GM12878 (cell line): ENCODE results near the gene TRH. TPM values are rescaled to one million over a fixed set of nuclear protein-coding genes. Genes with fewer than 3 reads are reported as not detected.

Experiments
- ATAC-seq: fragments of 200-7000 bp; cut with Tn5 transposase; 3 replicates; pipeline ENCODE4 v1.9.1; 2020; ENCODE audit warnings: mild to moderate bottlenecking, moderate library complexity
- BruUV-seq: library from RNA; stranded (reverse); fragments of 400-500 nt; replicated peaks from 2 replicates; lab custom pipeline; 2021; lab: Mats Ljungman, UMichigan
- CTCF ChIA-PET: fragments of 300-600 bp; sonication (Branson Sonifier 250); formaldehyde crosslinking; extraction: SDS; loops from one replicate; lab custom pipeline; 2021; ENCODE audit warnings: inconsistent platforms; lab: Yijun Ruan, JAX
- POLR2A ChIA-PET: fragments of 350-600 bp; formaldehyde crosslinking; extraction: SDS; loops from one replicate; lab custom pipeline; 2021; ENCODE audit warnings: inconsistent platforms; lab: Charles Lee
- RAD21 ChIA-PET: fragments of 300-600 bp; sonication (Branson Sonifier 250); formaldehyde crosslinking; loops from one replicate; lab custom pipeline; 2023; ENCODE audit warnings: antibody characterized with exemption; ENCODE audit not compliant: unreplicated experiment; lab: Charles Lee
- SMC1A ChIA-PET: fragments of 300-600 bp; sonication (Branson Sonifier 250); formaldehyde crosslinking; loops from one replicate; lab custom pipeline; 2023; ENCODE audit not compliant: unreplicated experiment, uncharacterized antibody; lab: Charles Lee
- DNase-seq: peaks from one replicate; pipeline ENCODE4 v3.0.0-alpha.2; 2011; ENCODE audit warnings: low read depth, low spot score
- FAIRE-seq: peaks from 3 replicates; lab custom pipeline; 2011; peaks lifted over from hg19 to GRCh38; lab: Jason Lieb, UNC
- H2AFZ ChIP-seq: 2 replicates; pipeline ENCODE4 v1.6.0; 2011; ENCODE audit warnings: low read depth, low read length, control low read depth; ENCODE audit not compliant: control insufficient read depth
- H3K27ac ChIP-seq: 2 replicates; pipeline ENCODE4 v1.5.1; 2011; ENCODE audit warnings: control low read depth; ENCODE audit not compliant: control insufficient read depth, insufficient read depth
- H3K27me3 ChIP-seq, 2 experiments: replicated peaks in 1 of 2; 2 replicates each; pipeline versions ENCODE4 v1.6.0 to v1.6.1; 2011; ENCODE audit warnings: low read length in 1 of 2; ENCODE audit not compliant: control insufficient read depth in 2 of 2, insufficient read depth in 2 of 2
- H3K36me3 ChIP-seq, 2 experiments: 2 replicates each; pipeline ENCODE4 v1.5.1; 2011; ENCODE audit warnings: low read length in 1 of 2; ENCODE audit not compliant: control insufficient read depth in 2 of 2, insufficient read depth in 2 of 2
- H3K4me1 ChIP-seq: 2 replicates; pipeline ENCODE4 v1.6.1; 2011; ENCODE audit warnings: mild to moderate bottlenecking, low read length, moderate library complexity, mixed read lengths; ENCODE audit not compliant: control insufficient read depth, insufficient read depth
- H3K4me2 ChIP-seq: 2 replicates; pipeline ENCODE4 v1.6.0; 2011; ENCODE audit warnings: control low read depth; ENCODE audit not compliant: control insufficient read depth, insufficient read depth
- H3K4me3 ChIP-seq: fragments of 200-600 bp; sonication (generic); 2 replicates; pipeline ENCODE4 v1.5.1; 2016
- H3K79me2 ChIP-seq: 2 replicates; pipeline ENCODE4 v1.6.0; 2011; ENCODE audit warnings: low read length; ENCODE audit not compliant: control insufficient read depth, insufficient read depth
- H3K9ac ChIP-seq: 2 replicates; pipeline ENCODE4 v1.8.0; 2011; ENCODE audit warnings: low read length, control low read depth, mixed read lengths; ENCODE audit not compliant: control insufficient read depth, insufficient read depth
- H3K9me3 ChIP-seq: replicated peaks from 3 replicates; pipeline ENCODE4 v1.5.1; 2011; ENCODE audit warnings: mild to moderate bottlenecking, low read length; ENCODE audit not compliant: control insufficient read depth, insufficient read depth
- H4K20me1 ChIP-seq: 2 replicates; pipeline ENCODE4 v1.6.0; 2011; ENCODE audit not compliant: control insufficient read depth, insufficient read depth
- CBFB ChIP-seq: IDR thresholded peaks from 2 replicates; pipeline ENCODE4 v1.6.1; 2016; ENCODE audit warnings: antibody characterized with exemption, low read depth
- ETV6 ChIP-seq, 2 experiments: fragments of 450-650 bp in 1 of 2; IDR thresholded peaks in 1 of 2; conservative IDR thresholded peaks in 1 of 2; 2 replicates each; pipeline ENCODE4 v1.6.1; 2014; ENCODE audit warnings: antibody characterized with exemption in 1 of 2, borderline replicate concordance in 1 of 2, low read depth in 1 of 2, mild to moderate bottlenecking in 1 of 2, moderate library complexity in 1 of 2
- JUND ChIP-seq: IDR thresholded peaks from 2 replicates; pipeline ENCODE4 v1.6.1; 2012; ENCODE audit warnings: low read depth, mild to moderate bottlenecking, low read length, improper control_type of control experiment, moderate library complexity
- WGBS: methylation state at CpG from one replicate; pipeline ENCODE4 v1.1.6; 2016; ENCODE audit warnings: low lambda C conversion rate; ENCODE audit not compliant: insufficient replicate concordance, insufficient coverage; ENCODE audit errors: missing lambda C conversion rate; 5-methylcytosine and 5-hydroxymethylcytosine counted together
- in situ Hi-C: fragments of 300-500 bp; cut with MboI; formaldehyde crosslinking; loops from 9 replicates; pipeline ENCODE4 v1.14.3; 2018; ENCODE audit warnings: mixed read lengths
- intact Hi-C: fragments of 100-400 bp; cut with micrococcal nuclease; formaldehyde crosslinking; loops from one replicate; pipeline ENCODE4 v1.14.2; 2022; ENCODE audit not compliant: unreplicated experiment
- polyA plus RNA-seq, 11 experiments: library from polyadenylated mRNA; depleted of rRNA in 4 of 11; unstranded in 6 of 11; stranded (reverse) in 5 of 11; fragments of >200 nt; fragmentation: Nextera tagmentation in 4 of 11; fragmentation: Illumina TruSeq in 1 of 11; extraction: Ambion mirVana in 4 of 11; extraction: Trizol in 1 of 11; gene quantifications; 1 replicate in 1 of 11; 2 replicates in 10 of 11; pipeline versions ENCODE4 v1.2.1 to v1.2.3, GENCODE V29; 2011 to 2016; ENCODE audit warnings: inconsistent platforms in 2 of 11, missing spikeins in 2 of 11, low read depth in 1 of 11
- total RNA-seq, 4 experiments: library from RNA; depleted of rRNA in 3 of 4; stranded (reverse); fragments of >200 nt in 3 of 4; fragmentation: Illumina TruSeq in 1 of 4; extraction: Trizol in 1 of 4; gene quantifications; 2 replicates each; pipeline versions ENCODE4 v1.2.1 to v1.2.3, GENCODE V29; 2013 to 2021
- TF ChIP-seq, protein P1 (sequence below): IDR thresholded peaks from 2 replicates; pipeline ENCODE4 v1.6.1; 2012; ENCODE audit warnings: low read depth, low read length, improper control_type of control experiment
- TF ChIP-seq, protein P2 (sequence below): IDR thresholded peaks from 2 replicates; pipeline ENCODE4 v1.6.1; 2012; ENCODE audit warnings: improper control_type of control experiment, low read depth, low read length; ENCODE audit not compliant: insufficient replicate concordance
- TF ChIP-seq, protein P3 (sequence below), 3 experiments: IDR thresholded peaks in 2 of 3; conservative IDR thresholded peaks in 1 of 3; 2 replicates each; pipeline ENCODE4 v1.5.1; 2011; ENCODE audit warnings: low read depth in 3 of 3, low read length in 3 of 3, mild to moderate bottlenecking in 3 of 3, control low read depth in 2 of 3, moderate library complexity in 2 of 3, inconsistent platforms in 1 of 3, mixed read lengths in 1 of 3; ENCODE audit not compliant: control insufficient read depth in 2 of 3, insufficient read depth in 1 of 3; ENCODE audit errors: extremely low read depth in 1 of 3

TRH gene
- total and polyA plus RNA-seq, 10 of the 15 experiments (the other 5 are each of a cell fraction or from before 2014, with no cell fraction given) = not detected

DNA sequence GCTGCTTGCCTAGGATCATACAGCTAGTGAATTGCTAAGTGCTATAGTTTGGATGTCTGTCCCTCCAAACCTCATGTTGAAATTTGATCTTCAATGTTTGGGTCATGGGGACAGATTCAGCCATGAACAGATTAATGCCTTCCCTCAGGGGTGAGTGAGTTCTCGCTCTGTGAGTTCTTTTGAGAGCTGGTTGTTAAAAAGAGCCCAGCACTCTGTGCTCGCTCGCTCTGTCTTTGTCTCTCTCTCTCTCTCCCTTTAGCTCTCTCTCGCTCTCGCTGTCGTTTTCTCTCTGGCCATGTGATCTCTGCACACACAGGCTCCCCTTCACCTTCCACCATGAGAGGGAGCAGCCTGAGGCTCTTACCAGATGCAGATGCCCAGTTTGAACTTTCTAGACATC is 14.9 kb downstream of the TRH start (continued):
- TF ChIP-seq, protein P1, sequence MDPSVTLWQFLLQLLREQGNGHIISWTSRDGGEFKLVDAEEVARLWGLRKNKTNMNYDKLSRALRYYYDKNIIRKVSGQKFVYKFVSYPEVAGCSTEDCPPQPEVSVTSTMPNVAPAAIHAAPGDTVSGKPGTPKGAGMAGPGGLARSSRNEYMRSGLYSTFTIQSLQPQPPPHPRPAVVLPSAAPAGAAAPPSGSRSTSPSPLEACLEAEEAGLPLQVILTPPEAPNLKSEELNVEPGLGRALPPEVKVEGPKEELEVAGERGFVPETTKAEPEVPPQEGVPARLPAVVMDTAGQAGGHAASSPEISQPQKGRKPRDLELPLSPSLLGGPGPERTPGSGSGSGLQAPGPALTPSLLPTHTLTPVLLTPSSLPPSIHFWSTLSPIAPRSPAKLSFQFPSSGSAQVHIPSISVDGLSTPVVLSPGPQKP = no peak
- no peak for TF ChIP-seq JUND
- no peak for TF ChIP-seq CBFB

DNA sequence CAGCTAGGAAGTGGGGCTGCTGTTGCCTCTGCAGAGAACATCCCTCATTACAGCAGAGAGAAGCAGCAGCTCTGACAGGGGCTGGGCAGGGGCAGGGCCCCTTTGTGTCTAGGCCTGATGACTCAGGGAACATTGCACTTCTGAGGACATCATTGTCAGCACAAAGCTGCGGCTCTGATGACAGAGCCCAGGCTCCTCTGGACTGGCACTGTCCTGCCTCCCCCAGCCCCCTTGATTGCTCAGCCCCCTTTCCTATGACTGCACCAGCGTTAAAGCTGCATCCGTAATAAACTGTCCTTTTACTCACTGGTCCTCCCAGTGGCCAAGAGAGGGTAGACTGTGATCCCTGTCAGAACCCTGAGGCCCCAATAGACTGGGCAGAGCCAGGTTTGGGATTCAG is 18.3 kb downstream of the TRH start:
- BruUV-seq = no TSS peak
- intact Hi-C loops (loop anchor here (5.0 kb wide), 1 partner anchor 50 kb away; no protein-coding TSS in a partner anchor), in situ Hi-C loops (no loop called here)
- H3K4me1 ChIP-seq = no peaks in the 10 kb centered on the region
- SMC1A ChIA-PET = no interaction called here
- no peak overlapping the region for H2AFZ ChIP-seq
- FAIRE-seq (no peak), ATAC-seq (peak; percentile 65), DNase-seq (no peak)
- WGBS = 16% methylated on average over 3 of the region's 3 CpGs
- CTCF ChIA-PET = interaction anchor here (0.6 to 1.0 kb wide), 2 partner anchors 51 to 1375 kb away, joined by 3 to 4 read pairs; no protein-coding TSS in a partner anchor
- no peak overlapping the region for H3K9ac ChIP-seq
- H3K27ac ChIP-seq = no peak overlapping the region
- POLR2A ChIA-PET = no interaction called here
- TF ChIP-seq, protein P2, sequence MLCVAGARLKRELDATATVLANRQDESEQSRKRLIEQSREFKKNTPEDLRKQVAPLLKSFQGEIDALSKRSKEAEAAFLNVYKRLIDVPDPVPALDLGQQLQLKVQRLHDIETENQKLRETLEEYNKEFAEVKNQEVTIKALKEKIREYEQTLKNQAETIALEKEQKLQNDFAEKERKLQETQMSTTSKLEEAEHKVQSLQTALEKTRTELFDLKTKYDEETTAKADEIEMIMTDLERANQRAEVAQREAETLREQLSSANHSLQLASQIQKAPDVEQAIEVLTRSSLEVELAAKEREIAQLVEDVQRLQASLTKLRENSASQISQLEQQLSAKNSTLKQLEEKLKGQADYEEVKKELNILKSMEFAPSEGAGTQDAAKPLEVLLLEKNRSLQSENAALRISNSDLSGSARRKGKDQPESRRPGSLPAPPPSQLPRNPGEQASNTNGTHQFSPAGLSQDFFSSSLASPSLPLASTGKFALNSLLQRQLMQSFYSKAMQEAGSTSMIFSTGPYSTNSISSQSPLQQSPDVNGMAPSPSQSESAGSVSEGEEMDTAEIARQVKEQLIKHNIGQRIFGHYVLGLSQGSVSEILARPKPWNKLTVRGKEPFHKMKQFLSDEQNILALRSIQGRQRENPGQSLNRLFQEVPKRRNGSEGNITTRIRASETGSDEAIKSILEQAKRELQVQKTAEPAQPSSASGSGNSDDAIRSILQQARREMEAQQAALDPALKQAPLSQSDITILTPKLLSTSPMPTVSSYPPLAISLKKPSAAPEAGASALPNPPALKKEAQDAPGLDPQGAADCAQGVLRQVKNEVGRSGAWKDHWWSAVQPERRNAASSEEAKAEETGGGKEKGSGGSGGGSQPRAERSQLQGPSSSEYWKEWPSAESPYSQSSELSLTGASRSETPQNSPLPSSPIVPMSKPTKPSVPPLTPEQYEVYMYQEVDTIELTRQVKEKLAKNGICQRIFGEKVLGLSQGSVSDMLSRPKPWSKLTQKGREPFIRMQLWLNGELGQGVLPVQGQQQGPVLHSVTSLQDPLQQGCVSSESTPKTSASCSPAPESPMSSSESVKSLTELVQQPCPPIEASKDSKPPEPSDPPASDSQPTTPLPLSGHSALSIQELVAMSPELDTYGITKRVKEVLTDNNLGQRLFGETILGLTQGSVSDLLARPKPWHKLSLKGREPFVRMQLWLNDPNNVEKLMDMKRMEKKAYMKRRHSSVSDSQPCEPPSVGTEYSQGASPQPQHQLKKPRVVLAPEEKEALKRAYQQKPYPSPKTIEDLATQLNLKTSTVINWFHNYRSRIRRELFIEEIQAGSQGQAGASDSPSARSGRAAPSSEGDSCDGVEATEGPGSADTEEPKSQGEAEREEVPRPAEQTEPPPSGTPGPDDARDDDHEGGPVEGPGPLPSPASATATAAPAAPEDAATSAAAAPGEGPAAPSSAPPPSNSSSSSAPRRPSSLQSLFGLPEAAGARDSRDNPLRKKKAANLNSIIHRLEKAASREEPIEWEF = no peak
- TF ChIP-seq ETV6 (conservative IDR thresholded peaks at IDR 0.05 in 1 of 2, IDR thresholded peaks at IDR 0.05 in 1 of 2; ENCODE audit: borderline replicate concordance in 1 of 2, low read depth in 1 of 2) = no peak
- TF ChIP-seq, protein P3, sequence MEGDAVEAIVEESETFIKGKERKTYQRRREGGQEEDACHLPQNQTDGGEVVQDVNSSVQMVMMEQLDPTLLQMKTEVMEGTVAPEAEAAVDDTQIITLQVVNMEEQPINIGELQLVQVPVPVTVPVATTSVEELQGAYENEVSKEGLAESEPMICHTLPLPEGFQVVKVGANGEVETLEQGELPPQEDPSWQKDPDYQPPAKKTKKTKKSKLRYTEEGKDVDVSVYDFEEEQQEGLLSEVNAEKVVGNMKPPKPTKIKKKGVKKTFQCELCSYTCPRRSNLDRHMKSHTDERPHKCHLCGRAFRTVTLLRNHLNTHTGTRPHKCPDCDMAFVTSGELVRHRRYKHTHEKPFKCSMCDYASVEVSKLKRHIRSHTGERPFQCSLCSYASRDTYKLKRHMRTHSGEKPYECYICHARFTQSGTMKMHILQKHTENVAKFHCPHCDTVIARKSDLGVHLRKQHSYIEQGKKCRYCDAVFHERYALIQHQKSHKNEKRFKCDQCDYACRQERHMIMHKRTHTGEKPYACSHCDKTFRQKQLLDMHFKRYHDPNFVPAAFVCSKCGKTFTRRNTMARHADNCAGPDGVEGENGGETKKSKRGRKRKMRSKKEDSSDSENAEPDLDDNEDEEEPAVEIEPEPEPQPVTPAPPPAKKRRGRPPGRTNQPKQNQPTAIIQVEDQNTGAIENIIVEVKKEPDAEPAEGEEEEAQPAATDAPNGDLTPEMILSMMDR (IDR thresholded peaks at IDR 0.05 in 2 of 3, conservative IDR thresholded peaks at IDR 0.05 in 1 of 3; ENCODE audit: control insufficient read depth in 2 of 3, extremely low read depth in 1 of 3, insufficient read depth in 1 of 3, low read depth in 3 of 3, low read length in 3 of 3) = 0 out of 6 replicates have a peak, but pooled peaks of 1 of the 3 experiments have one; percentile 11
- no peaks in the 10 kb centered on the region for H3K79me2 ChIP-seq
- no peaks in the 10 kb centered on the region for H3K9me3 ChIP-seq
- RAD21 ChIA-PET = interaction anchor here (1.1 kb wide), 1 partner anchor 59 kb away, joined by 3 read pairs; no protein-coding TSS in a partner anchor
- H4K20me1 ChIP-seq = no peaks in the 10 kb centered on the region
- no peak overlapping the region for H3K4me2 ChIP-seq
- H3K36me3 ChIP-seq = no peaks in the 10 kb centered on the region
- no peak overlapping the region for H3K4me3 ChIP-seq
- H3K27me3 ChIP-seq = no peaks in the 10 kb centered on the region
